Vagina (tissue), 2 donors: ENCODE data around the gene HIVEP1.

Experiments used
- CTCF ChIP-seq, 3 experiments: fragments of 450-650 bp in 2 of 3; fragments of 200-600 bp in 1 of 3; sonication (generic) in 1 of 3; IDR thresholded peaks; one replicate each; pipeline ENCODE4 v1.5.1; 2017 to 2019; ENCODE audit warnings: antibody characterized with exemption in 3 of 3, mild to moderate bottlenecking in 2 of 3, moderate library complexity in 2 of 3
- POLR2A ChIP-seq, 2 donors: fragments of 450-650 bp; IDR thresholded peaks; one replicate each; pipeline ENCODE4 v1.6.1; 2017; ENCODE audit warnings: antibody characterized with exemption in 2 of 2, mild to moderate bottlenecking in 2 of 2, moderate library complexity in 2 of 2
- POLR2AphosphoS5 ChIP-seq, 2 donors: sonication (generic); formaldehyde crosslinking; IDR thresholded peaks; one replicate each; pipeline ENCODE4 v1.9.0; 2017; ENCODE audit warnings: antibody characterized with exemption in 2 of 2, mild to moderate bottlenecking in 2 of 2, low read depth in 1 of 2; ENCODE audit not compliant: insufficient read depth in 1 of 2

- TF ChIP-seq CTCF (IDR thresholded peaks at IDR 0.05) (no peak), POLR2A (IDR thresholded peaks at IDR 0.05) (no peak), POLR2AphosphoS5 (IDR thresholded peaks at IDR 0.05; ENCODE audit: insufficient read depth in 1 of 2, low read depth in 1 of 2) (no peak)
These were observed 38.0 kb upstream of the HIVEP1 start for GRCh38 chr6:11974089-11974488.
